HG03469 (cell line): ENCODE data around the gene UFSP1.
"Not testable (repeated sequence)": the region's sequence is repeated elsewhere in the genome, so short reads cannot be mapped to it uniquely, and the experiment has no call there.

Experiments used
- ATAC-seq: cut with Tn5 transposase; IDR thresholded peaks from one replicate; pipeline ENCODE4 v1.9.1; 2021; ENCODE audit warnings: mild to moderate bottlenecking, moderate library complexity, moderate number of reproducible peaks; ENCODE audit not compliant: unreplicated experiment

Gene UFSP1

GRCh38 chr7:100888988-100889750 is at the start of gene UFSP1:
TSS of gene UFSP1 (minus strand) at chr7:100889715. CDS start at chr7:100889271, 444 bp downstream.
- no peak for ATAC-seq

DNA sequence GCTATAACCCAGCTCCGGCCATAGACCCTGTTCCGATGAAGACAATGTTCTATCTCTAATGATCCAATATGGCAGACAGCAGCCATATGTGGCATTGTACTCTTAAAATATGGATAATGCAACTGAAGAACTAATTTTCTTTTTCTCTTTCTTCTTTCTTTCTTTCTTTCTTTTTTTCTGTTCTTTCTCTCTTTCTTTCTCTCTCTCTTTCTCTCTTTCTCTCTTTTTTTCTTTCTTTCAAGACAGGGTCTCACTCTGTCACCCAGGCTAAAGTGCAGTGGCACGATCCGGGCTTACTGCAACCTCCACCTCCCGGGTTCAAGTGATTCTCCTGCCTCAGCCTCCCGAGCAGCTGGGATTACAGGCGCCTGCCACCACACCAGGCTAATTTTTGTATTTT is 46.7 kb upstream of the UFSP1 start:
- ATAC-seq = not testable (repeated sequence)

GRCh38 chr7:100935381-100935780 is 45.9 kb upstream of the UFSP1 start:
- not testable (repeated sequence) for ATAC-seq

DNA sequence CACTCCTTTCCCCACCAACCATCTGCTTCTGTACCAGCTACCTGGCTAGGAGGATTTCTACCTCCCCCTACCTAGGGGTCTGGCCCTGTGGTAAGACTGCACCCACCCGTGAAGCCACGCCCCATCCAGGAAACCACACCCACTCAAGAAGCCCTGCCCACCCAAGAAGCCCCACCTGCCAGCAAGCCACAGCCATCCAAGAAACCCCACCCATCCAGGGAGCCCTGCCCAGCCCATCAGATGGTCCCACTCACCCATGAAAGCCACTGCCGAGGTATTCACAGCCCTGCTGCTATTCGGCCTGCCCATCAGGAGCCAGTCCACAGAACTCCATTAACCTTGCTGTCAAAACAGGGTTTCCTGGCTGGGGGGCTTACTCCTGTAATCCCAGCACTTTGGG is 44.2 kb upstream of the UFSP1 start:
- ATAC-seq = no peak

DNA sequence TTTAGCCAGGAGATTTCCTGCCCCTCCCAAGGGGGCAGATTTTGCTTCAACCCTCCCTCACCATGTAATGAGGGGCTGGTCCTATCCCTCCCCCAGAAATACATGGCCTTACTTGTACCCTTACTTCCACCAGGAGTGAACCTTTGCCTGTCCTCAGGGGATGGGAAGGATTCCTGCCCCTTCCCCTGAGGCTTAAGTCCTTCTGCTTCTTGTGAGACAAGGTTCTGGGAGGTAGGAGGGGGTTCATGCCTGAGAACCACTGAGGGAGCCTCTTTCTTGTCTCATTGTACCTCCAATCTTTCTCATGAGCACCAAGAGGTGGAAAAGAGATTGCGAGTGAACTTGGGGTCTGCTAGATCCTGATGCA is 40.3 kb upstream of the UFSP1 start:
- ATAC-seq = no peak

DNA sequence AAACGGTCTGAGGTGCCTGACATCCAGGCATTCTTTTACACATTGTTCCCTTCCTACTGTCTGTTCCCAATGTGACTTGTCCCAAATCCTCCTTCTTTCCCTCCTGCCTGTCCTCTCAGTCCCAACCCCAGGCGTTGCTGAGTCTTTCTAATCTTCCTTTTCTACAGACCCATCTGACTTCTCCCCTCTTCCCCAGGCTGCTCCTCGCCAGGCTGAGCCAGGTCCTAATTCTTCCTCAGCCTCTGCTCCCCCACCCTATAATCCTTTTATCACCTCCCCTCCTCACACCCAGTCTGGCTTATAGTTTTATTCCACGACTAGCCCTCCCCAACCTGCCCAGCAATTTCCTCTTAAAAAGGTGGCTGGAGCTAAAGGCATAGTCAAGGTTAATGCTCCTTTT is 34.1 kb upstream of the UFSP1 start:
- not testable (repeated sequence) for ATAC-seq

- no peak for ATAC-seq
Observed at GRCh38 chr7:100921039-100921438, 31.5 kb upstream of the UFSP1 start.

- ATAC-seq = not testable (repeated sequence)
Observed at GRCh38 chr7:100919779-100920437, 30.4 kb upstream of the UFSP1 start.

- not testable (repeated sequence) for ATAC-seq
Observed at GRCh38 chr7:100919335-100919734, 29.8 kb upstream of the UFSP1 start.

DNA sequence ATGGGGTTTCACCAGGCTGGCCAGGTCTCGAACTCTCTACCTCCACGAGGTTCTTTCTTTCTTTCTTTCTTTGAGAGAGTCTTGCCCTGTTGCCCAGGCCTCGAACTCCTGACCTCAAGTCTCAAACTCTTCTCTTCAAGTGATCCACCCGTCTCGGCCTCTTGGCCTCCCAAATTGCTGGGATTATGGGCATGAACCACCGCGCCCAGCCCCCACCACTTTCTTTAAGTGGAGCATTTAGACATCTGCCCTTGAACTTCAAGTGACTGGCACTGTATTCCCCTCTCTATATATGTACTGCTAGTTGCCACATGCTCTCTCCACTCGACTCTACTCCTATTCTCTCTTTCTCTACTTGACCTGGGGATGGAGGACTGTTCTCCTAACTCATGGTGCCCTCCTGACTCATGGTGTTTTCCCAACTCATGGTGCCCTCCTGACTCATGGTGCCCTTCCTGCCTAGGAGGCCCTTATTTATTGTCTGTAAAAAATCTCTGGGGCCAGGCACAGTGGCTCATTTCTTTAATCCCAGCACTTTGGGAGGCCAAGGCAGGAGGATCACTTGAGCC is 25.4 kb upstream of the UFSP1 start:
- ATAC-seq = no peak

GRCh38 chr7:100914208-100914878 is 24.8 kb upstream of the UFSP1 start:
- no peak for ATAC-seq

DNA sequence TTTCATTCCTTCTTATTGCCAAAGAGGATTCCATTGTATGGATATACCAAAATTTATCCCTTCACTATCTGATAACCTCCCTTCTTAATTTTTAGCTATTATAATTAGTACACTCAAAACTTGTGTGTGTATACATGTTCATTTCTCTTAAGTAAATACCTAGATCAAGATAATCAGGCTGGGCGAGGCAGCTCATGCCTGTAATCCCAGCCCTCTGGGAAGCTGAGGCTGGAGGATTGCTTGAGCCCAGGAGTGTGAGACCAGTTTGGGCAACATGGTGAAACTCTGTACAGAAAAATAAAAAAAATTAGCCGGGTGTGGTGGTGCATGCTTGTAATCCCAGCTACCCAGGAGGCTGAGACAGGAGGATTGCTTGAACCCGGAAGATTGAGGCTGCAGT is 22.0 kb upstream of the UFSP1 start:
- ATAC-seq = no peak

GRCh38 chr7:100910443-100910842 is 20.9 kb upstream of the UFSP1 start:
- not testable (repeated sequence) for ATAC-seq

- ATAC-seq = no peak
Observed at GRCh38 chr7:100908512-100908911, 19.0 kb upstream of the UFSP1 start.

DNA sequence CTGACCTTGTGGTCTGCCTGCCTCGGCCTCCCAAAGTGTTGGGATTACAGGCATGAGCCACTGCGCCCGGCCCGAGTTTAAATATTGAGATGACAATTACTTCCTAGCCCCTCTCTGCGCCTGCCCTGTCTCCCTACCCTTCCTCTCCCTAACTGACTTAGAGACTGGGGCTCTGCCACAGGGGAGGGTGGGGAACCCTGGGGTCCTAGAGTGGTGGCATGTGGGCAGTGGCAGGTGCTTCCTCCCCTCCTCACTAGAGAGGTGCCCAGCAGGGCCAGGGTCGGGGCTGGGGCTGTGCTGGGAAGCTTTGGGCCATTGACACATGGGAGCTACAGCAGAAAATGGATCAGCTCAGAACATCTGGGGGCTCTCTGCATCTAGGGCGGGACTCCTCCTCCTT is 13.1 kb upstream of the UFSP1 start:
- no peak for ATAC-seq

GRCh38 chr7:100901921-100902332 is 12.4 kb upstream of the UFSP1 start:
- no peak for ATAC-seq

GRCh38 chr7:100900978-100901377 is 11.5 kb upstream of the UFSP1 start:
- ATAC-seq = no peak

DNA sequence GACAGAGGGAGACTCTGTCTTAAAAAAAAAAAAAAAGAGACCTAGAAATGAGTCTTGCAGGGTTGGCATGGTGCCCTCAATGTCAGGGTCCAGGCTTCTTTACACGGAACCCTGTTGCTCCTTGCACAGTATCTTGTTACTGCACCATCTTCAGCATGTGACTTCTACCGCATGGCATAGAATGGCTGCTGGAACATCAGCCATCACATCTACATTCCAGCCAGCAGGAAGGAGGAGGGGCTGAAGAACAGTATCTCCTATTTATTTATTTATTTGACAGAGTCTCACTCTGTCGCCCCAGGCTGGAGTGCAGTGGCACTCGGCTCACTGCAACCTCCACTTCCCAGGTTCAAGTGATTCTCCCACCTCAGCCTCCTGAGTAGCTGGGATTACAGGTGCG is 9.9 kb upstream of the UFSP1 start:
- ATAC-seq = no peak

GRCh38 chr7:100897772-100898454 is 8.4 kb upstream of the UFSP1 start:
- ATAC-seq = no peak

- ATAC-seq = no peak
Observed at GRCh38 chr7:100896732-100897608, 7.5 kb upstream of the UFSP1 start.
